GM21360 (cell line): ENCODE data around the gene PCDH8.

Source experiments
- ATAC-seq: cut with Tn5 transposase; IDR thresholded peaks from one replicate; pipeline ENCODE4 v1.9.1; 2021; ENCODE audit warnings: mild to moderate bottlenecking, moderate library complexity; ENCODE audit not compliant: unreplicated experiment

The PCDH8 gene, protein sequence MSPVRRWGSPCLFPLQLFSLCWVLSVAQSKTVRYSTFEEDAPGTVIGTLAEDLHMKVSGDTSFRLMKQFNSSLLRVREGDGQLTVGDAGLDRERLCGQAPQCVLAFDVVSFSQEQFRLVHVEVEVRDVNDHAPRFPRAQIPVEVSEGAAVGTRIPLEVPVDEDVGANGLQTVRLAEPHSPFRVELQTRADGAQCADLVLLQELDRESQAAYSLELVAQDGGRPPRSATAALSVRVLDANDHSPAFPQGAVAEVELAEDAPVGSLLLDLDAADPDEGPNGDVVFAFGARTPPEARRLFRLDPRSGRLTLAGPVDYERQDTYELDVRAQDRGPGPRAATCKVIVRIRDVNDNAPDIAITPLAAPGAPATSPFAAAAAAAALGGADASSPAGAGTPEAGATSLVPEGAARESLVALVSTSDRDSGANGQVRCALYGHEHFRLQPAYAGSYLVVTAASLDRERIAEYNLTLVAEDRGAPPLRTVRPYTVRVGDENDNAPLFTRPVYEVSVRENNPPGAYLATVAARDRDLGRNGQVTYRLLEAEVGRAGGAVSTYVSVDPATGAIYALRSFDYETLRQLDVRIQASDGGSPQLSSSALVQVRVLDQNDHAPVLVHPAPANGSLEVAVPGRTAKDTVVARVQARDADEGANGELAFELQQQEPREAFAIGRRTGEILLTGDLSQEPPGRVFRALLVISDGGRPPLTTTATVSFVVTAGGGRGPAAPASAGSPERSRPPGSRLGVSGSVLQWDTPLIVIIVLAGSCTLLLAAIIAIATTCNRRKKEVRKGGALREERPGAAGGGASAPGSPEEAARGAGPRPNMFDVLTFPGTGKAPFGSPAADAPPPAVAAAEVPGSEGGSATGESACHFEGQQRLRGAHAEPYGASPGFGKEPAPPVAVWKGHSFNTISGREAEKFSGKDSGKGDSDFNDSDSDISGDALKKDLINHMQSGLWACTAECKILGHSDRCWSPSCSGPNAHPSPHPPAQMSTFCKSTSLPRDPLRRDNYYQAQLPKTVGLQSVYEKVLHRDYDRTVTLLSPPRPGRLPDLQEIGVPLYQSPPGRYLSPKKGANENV

DNA sequence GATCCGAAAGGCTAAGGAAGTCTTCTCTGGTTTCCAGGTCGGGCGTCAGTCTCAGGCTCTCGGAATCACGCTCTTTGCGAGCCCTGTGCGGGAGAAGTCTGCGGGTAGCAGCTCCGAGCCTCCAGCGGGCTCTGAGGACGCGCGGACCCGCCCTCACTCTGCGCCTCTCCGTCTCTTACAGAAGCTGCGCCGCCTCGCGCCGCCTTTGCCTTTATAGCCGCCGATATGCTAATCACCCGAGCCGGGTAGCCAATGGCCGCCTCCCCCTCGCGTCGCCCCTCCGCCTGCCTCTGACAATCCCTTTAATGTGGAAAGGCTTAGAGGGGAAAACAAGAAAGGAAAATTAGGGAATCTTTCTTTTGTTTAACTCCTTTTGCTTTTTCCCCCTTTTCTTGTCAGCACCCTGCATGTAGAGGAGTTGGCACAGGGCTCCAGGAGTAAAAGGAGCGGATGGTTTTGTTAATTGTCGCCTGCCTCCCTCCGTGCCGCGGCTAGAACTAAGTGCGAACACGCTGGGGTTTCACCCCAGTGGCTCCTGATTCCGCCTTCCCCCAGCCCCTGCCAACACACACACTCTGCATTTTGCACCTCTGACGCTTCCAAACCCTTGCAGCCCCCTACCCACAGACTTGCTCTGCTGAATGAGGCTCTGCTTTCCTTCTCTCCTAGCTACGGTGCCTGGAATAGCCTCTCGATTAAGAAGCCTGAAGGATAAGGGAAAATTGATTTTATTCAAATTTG is at the start of gene PCDH8:
Gene PCDH8, minus strand, starts transcription at position 186 of the 741 bp plus-strand sequence. CDS start 204 bp downstream, outside the sequence.
- no peak for ATAC-seq

DNA sequence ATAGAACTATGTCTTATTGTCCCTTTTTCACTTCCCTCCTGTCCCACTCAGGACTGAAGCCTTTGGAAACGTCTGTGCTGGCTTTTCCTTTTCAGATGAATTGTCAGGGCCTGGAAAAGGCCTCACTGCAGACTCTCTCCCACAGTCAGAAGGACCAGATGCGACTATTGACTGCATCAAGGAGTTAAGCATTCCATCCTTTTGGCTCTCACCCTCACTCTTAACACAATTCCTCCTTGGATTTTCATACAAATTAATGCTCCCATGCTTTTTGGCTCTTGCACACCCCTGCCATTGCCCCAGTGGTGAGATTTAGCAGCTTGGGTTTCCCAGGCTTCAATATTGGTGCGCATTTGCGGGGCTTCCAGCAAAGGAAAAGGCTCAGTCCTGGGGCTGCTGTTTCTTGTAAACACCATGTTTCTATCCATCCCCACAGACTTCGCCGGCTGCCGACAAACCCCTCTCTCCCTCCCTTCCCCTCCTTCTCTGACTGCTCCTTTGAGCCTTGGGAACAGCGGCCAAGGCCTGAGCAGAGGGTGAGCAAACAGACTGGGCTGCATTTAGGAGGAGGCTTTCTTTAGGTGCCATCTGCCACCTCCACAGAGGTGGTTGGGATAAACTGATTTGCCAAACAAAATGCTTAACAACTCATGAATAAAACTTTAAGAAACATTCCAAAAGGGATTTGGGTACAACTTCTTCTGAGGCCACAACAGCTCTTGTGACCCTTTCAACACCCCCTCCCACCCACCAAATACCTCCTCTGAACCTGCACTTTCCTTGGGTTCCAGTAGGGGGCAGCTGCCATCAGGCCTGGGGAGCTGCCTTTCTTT is 48.6 kb upstream of the PCDH8 start:
- ATAC-seq = no peak

DNA sequence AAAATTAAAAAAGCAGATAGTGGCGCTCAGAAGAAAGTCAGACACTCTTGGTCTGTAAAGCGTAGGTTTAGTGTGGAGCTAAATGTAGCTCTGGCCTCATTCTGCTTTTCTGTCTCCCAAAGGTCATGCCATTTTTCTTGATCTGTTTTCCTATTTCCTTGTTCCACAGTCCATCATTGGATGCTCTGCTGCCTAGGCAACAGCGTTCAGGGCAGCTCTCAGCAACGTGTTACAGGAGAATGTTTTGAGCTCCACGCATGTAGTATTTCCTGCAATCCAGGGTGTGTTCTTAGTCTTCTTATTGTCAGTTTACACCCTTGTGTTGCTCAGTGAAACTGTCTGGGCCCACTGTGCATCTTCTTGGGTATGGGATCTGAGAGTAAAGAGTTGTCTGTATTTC is 46.0 kb upstream of the PCDH8 start:
- no peak for ATAC-seq

DNA sequence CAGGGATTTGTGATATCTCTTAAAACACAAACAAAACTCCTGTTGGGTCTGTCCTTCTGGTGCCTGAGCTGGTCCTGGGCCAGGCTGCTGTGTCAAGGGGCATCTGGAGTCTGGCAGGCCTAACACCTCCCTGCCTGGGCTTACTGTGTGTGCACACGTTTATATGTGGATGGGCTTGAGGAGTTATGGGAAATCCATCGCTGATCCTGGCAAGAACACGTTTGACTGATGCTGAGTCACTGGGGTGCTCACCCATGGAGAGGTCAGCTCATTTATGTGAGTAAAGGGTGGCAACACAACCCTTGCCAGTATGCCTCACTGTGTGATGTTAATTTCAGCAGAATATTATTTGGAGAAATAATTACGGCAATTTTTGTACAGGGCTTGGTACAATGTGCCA is 44.5 kb upstream of the PCDH8 start:
- ATAC-seq = no peak

DNA sequence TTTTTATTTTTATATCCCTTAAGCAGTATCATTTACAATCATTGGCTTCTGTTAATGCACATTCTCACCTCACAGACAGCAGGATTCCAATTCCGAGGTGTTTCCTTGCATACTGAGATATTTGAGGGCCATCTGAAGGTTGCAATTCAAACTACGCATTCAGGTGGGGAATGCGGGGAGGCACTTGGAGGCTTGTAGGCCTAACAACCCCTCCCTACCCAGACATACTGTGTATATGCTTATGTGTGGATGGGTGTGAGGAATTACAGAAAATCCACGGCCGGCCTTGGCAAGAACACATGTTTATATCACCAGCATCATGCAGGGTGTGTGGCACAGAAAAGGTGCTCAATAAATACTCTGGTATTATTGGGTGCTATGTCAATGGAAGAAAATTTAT is 43.3 kb upstream of the PCDH8 start:
- no peak for ATAC-seq

DNA sequence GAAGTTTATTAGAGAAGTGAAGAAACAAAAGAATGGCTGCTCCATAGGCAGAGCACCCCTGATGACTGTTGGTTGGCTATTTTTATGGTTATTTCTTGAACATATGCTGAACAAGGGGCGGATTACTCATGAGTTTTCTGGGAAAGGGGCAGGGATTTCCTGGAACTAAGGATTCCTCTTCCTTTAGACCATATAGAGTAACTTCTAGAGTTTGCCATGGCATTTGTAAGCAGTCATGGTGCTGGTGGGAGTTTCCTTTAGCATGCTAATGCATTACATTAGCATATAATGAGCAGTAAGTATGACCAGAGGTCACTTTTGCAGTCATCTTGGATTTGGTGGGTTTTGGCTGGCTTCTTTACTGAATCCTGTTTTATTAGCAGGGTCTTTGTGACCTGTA is 38.7 kb upstream of the PCDH8 start:
- no peak for ATAC-seq

DNA sequence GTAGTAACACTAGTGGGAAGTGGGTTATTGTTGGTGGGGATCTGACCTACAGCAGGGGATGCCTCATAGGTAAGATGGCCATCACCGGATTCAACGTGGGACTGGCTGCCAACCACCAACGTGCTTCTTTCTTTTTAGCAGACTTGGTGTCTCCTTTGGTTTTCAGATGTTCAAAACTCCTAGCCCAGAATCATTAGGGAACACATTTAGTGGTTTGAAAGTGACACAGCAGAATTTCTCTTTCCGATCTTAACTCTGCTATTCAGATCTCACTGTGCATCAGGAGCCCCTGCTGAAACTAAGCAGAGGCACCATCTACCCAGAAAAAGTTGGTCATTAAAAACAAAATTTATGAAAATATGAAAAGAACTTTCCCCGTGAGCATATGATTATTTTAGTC is 36.7 kb upstream of the PCDH8 start:
- ATAC-seq = no peak

DNA sequence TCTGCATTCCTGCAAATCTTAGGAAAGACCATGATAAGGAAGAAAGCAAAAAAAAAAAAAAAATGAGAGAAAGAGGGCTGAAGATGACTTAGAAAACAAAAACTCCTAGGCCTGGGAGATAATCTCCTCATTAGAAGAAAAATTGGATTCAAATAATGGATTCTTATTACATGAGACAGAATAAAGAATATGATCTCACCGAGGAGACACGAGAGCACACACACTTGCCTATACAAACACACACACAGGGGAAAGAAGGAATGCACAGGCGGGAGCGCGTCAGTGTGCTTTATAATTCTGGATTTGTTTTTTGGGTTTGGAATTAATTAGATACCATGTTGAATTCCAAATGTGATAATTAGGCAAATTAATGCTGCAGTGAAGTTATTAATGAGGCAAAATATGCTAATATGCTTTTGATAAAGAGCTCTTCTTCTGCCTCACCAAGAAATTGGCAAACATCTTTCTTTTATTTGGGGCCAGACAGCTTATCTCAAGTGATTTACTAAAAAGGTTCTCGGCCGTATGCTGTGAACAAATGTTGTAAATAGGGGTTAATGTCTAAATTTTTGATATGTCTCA is 36.1 kb upstream of the PCDH8 start:
- no peak for ATAC-seq

DNA sequence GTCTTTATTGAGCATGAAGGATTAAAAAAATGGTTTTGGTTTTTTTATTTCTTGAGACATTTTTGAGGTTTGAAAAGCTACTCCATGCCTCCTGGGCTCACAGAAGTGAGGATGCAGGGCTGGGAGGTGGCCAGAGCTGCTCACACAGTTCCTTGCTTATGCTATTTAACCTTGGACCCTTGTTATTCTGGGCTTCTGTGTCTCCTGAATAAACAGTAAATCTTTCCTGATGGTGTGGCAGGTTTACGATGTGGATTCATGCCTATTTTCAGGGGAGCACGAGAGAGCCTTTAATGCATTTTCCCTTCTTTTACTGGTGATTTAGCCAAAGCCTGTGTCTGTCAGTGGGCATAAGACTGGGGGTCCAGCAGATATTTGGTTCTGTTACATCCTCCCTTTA is 34.3 kb upstream of the PCDH8 start:
- ATAC-seq = no peak

DNA sequence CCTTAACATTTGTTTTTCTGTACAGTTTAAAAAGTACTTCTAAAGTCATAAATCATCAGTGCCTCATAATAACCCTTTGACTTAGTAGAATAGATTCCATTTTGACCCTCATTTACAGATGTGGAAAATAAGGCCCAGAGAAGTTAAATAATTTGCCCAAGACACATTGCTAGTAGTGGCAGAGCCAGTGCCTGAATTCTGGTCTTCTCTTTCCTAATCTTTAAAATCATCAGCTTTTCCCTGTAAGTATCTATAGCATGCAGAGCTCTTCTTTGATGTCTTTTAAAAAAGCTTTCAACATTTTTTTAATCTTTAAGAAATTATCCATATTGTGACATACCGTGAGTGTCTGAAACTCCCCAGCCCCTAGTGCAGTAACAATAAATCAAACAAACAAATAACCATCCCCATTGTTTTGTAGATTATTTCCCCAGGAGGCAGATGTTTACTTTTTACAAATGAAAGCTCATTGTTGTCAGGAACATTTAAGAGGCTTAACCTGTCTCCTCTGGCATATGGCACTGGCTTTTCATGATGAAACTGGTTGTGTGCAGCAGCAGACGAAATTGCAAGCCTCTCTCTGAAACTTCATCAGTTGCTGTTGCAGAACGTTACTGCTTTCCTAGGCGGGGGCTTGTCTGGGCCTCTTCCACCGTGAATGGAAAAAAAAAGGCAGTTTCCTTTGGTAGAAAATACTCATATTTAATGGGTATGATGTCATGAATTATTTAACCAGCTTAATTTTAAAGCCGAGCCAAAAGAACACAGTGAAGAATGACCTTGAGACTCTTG is 31.7 kb upstream of the PCDH8 start:
- no peak for ATAC-seq

DNA sequence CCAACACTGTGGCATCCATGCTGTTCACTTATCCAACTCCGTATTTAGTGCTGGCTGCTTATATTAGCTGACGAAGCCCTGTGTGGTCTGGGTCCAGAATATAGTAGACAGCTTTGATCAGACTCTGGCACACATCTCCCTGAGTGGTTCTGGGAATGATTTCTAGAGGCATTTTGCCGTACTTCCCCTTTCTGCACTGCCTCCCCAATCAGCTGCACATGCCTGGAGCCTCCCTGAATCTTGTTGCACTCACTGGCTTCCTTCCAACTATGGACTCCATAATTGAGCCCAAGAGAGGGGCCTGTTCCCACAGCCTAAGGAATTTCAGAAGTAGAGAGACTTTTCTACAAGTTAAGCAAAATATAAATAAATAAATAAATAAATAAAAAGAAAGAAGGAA is 30.4 kb upstream of the PCDH8 start:
- ATAC-seq = no peak

DNA sequence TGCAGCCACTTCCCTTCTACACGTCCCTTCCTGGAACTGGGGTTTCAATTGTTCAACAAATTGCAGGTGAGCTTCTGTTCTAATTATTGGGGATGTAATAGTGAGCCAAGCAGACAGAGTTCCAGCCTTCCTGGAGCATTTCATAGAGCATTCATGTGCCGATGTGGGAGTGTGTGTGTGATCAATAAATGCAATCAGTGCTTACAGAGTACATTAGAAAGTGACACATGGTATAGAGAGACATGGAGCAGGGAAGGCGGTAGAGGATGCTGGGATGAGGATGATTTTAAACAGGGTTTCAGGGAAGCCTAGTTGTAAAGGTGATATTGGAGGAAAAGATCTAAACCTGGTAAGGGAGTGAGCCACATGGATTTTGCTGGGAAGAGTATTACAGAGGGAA is 21.7 kb upstream of the PCDH8 start:
- ATAC-seq = no peak

DNA sequence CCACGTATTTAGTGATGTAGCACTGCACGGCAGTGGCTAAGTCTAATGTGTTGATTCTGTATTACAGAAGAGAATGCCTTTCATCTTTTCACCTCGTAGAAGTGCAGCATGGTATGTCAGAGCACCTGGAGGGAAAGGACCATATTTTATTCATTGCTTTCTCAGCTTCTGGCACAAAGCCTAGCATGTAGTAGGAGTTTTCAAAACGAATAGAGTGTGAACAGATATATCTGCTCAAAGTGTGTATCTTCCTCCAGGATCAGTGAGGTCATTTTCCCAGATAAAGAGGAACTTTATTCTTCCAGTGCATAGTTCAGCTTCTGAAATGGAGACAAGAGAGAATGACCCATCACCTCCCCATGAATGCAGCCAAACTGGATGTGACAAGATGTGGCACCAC is 21.2 kb upstream of the PCDH8 start:
- ATAC-seq = no peak

DNA sequence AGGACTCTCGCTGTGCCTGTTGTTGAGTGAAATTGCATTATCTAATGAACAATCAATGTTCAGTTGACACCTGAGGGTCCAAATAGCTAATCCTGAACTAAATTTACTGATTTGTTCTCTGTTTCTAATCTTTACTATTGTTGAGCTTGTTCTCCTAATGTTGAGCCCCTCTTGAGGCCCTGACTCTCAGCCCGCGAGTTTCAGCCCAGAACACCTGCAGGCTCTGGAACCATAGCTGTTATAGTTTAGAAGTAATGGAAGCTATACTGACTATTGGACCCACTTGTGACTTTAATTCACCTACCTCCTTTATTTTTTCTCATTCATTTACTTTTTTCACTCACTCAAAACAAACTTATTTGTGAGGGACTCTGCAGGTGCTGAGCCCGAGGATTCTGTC is 20.6 kb upstream of the PCDH8 start:
- no peak for ATAC-seq

DNA sequence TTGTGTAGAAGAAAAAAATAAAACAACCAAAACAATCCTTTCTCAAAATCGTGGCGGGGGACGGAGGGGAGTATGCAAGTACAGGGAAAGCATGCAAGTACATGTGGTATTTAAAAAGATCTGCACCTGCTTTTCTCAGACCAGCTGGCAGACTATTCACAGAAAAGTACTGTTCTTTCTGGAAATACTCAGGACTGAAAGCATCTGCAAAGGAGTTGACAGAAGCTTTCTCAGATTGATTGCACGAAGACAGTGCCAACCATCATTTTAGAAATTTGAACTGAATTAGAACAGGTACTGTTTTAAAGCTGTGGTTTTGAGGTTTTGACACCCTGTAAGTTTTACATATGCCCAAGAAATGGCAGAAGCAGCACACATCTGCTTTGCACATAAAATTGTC is 19.8 kb upstream of the PCDH8 start:
- no peak for ATAC-seq

DNA sequence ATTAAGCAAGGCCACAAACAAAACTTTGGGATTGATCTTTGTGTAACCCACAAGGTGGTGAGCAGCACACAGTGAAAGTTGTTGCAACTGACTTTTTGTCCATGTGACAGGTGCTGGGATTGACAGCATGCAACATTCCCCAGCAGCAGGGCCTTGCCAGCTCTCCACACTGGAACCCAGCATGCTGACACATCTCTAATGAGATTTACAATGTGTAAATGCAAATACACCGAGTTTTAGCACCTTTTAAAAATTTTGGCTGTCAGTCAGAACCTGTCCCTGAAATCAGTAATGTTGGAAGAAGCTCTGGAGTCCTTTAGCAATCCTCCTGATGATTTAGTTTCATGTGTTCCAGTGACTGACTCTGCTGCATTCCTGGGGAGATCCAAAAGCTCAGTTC is 16.5 kb upstream of the PCDH8 start:
- no peak for ATAC-seq

DNA sequence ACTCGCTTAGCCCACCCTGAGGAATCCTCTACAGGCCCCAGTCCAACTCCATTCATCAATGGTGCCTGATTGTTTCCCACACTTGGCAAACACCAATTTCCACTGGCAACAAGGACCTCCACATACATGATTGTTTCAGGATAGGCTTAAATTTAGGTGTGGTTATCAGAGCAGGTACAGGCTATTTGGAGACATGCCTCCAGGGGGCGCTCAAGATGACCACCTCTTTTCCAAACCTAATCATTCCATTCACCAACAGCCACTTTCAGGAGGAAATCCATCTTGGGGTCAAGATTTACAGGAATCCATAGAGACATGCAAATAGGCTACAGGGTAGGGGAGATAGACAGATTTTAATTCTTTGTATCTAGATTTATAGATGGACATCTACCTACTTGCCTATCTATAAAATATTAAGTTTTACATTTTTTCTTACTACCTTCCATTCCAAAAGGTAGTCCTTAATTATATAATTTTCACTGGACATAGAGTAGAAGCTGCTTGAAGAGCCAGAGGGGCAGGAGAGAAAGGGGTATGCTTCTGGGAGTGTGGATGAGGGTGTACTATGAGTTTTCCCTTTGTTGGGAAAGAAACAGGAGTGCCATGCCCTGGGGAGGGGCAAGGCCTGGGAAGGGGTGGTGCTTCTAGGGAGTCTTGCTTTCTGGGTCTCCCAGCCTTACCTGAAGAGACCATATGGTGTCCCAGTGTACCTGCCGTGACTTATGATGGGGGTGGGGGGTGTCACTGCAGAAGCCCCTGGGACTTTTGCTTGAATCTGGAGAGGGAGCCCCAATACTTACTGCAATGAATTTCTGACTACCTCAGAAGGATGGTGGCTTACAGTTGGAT is 14.1 kb upstream of the PCDH8 start:
- ATAC-seq = no peak

DNA sequence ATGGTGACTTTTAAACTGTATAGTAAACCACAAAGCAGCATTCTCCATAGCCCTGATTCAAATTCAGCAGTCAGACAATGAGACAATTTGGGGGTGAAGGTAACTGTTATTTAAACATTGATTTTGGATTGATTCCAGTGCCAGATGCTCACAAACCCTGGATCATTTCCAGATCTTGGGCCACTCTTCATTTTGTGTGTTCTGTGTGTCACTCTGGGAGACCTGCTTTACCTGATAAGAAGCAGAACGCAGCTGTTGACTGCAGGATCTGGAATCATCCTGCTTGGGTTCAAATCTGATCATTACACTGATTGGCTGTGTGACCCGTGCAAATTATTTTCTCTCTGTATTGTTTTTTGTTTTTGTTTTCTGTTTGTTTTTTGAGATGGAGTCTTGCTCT is 4.0 kb upstream of the PCDH8 start:
- ATAC-seq = no peak
